C4-2B (cell line): Measurements from ENCODE around the gene SLC47A2.

Experiments
- CTCF ChIP-seq: fragments of 450-650 bp; conservative IDR thresholded peaks from 2 replicates; pipeline ENCODE4 v1.5.1; 2017; ENCODE audit warnings: mild to moderate bottlenecking
- ZFX ChIP-seq: fragments of 450-650 bp; IDR thresholded peaks from 2 replicates; pipeline ENCODE4 v1.6.1; 2017

- TF ChIP-seq CTCF: no peak
- TF ChIP-seq ZFX: no peak
Measured at GRCh38 chr17:19719355-19720209, 3.2 kb upstream of the SLC47A2 start.
